HPDE6-E6E7 (cell line): ENCODE results near the gene SRPK3.

Source experiments
- DNase-seq: peaks from one replicate; pipeline ENCODE4 v3.0.0; 2011; ENCODE audit warnings: missing footprints; ENCODE audit errors: extremely low spot score

The SRPK3 gene

GRCh38 chrX:153831429-153832150 lies 50.7 kb downstream of the SRPK3 start:
- DNase-seq, result no peak

GRCh38 chrX:153832728-153833127 lies 51.9 kb downstream of the SRPK3 start:
- DNase-seq, result no peak
